SK-N-SH treated with all-trans-retinoic acid at 6 μM for 48 hours (cell line): ENCODE data around the gene PLEKHG5.

Experiments
- ARNTL ChIP-seq: fragments of 450-650 bp; formaldehyde crosslinking; IDR thresholded peaks from 2 replicates; pipeline ENCODE4 v1.5.0; 2020; ENCODE audit warnings: low read depth, mild to moderate bottlenecking, moderate library complexity, borderline replicate concordance
- OSR1 ChIP-seq: fragments of 250-450 bp; sonication (Bioruptor Pico); IDR thresholded peaks from 2 replicates; pipeline ENCODE4 v1.8.0; 2022; ENCODE audit warnings: moderate library complexity, mild to moderate bottlenecking, inconsistent platforms
- PATZ1 ChIP-seq: fragments of 250-450 bp; sonication (Bioruptor Pico); IDR thresholded peaks from 2 replicates; pipeline ENCODE4 v1.8.0; 2020; ENCODE audit warnings: mild to moderate bottlenecking, moderate library complexity, borderline replicate concordance
- TF ChIP-seq, protein P1 (sequence below): fragments of 250-450 bp; sonication (Bioruptor Pico); IDR thresholded peaks from 2 replicates; pipeline ENCODE4 v1.8.0; 2021; ENCODE audit warnings: low read depth, mild to moderate bottlenecking, moderate library complexity, borderline replicate concordance

DNA sequence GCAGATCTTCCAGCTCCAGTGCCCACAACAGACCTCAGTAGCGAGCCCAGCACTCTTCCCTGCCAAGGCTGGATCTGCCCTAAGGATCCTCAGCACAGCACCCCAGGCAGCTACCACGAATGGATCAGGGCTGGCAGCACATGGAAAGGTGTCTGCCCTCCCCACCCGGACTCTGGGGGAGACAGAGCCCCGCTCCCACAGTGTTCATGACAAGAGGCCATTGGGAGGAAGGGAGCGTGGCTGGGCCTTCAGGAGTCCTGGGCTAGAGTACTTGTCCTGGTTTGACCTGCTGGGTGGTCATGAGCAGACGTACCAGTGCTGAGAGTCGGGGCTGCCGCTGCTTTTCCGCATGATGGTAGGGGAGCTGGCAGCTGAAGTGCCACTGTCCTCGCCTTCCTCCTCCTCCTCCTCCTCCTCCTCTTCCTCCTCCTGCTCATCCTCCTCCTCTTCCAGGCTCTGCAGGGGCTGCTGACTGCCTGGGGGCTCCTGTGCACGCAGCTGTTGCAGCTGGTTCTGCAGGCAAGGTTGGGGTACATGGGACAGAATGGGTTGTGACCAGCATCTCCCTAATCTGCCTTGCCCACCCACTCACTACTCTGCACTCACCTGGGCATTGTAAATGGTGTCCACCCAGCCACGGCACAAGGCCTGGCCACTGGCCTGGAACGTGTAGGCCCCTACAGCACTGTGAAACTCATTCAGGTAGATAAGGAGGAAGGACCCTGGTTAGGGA, 22.6 kb downstream of the PLEKHG5 start:
- TF ChIP-seq PATZ1 (CRISPR knock-in tag): no peak
- TF ChIP-seq ARNTL (CRISPR knock-in tag): no peak
- TF ChIP-seq OSR1 (CRISPR knock-in tag): no peak
- TF ChIP-seq, protein P1, sequence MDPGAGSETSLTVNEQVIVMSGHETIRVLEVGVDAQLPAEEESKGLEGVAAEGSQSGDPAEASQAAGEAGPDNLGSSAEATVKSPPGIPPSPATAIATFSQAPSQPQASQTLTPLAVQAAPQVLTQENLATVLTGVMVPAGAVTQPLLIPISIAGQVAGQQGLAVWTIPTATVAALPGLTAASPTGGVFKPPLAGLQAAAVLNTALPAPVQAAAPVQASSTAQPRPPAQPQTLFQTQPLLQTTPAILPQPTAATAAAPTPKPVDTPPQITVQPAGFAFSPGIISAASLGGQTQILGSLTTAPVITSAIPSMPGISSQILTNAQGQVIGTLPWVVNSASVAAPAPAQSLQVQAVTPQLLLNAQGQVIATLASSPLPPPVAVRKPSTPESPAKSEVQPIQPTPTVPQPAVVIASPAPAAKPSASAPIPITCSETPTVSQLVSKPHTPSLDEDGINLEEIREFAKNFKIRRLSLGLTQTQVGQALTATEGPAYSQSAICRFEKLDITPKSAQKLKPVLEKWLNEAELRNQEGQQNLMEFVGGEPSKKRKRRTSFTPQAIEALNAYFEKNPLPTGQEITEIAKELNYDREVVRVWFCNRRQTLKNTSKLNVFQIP (CRISPR knock-in tag): no peak
